Epithelial cell of esophagus (primary cell): ENCODE data around the gene TENM4.

Source experiments
- DNase-seq: peaks from one replicate; pipeline ENCODE4 v3.0.0; 2010; ENCODE audit warnings: low read depth
- H3K4me3 ChIP-seq: 2 replicates; pipeline ENCODE4 v1.5.1; 2011; ENCODE audit warnings: mild to moderate bottlenecking, low read length, control low read depth
- CTCF ChIP-seq: IDR thresholded peaks from 2 replicates; pipeline ENCODE4 v1.5.1; 2011; ENCODE audit warnings: low read depth, mild to moderate bottlenecking, low read length, control low read depth, inconsistent platforms; ENCODE audit not compliant: insufficient read depth; ENCODE audit errors: missing control alignments

TENM4 gene

GRCh38 chr11:78659326-78660270, 781.2 kb downstream of the TENM4 start:
- no peak overlapping the region for H3K4me3 ChIP-seq
- DNase-seq: peak; percentile 87
- no peak for TF ChIP-seq CTCF

GRCh38 chr11:78657968-78658839, 782.6 kb downstream of the TENM4 start:
- DNase-seq: no peak
- H3K4me3 ChIP-seq: no peak overlapping the region

GRCh38 chr11:78657441-78657840, 783.4 kb downstream of the TENM4 start:
- no peak for DNase-seq
- TF ChIP-seq CTCF: no peak

More at GRCh38 chr11:78657968-78658839, 782.6 kb downstream of the TENM4 start:
- no peak for TF ChIP-seq CTCF

GRCh38 chr11:78656984-78657383, 783.8 kb downstream of the TENM4 start:
- DNase-seq: no peak
- no peak for TF ChIP-seq CTCF
- no peak overlapping the region for H3K4me3 ChIP-seq

More at GRCh38 chr11:78657441-78657840, 783.4 kb downstream of the TENM4 start:
- no peak overlapping the region for H3K4me3 ChIP-seq

- no peak for TF ChIP-seq CTCF
- DNase-seq: no peak
Measured at GRCh38 chr11:78656327-78656726, 784.5 kb downstream of the TENM4 start.

GRCh38 chr11:78655561-78655960, 785.3 kb downstream of the TENM4 start:
- no peak for TF ChIP-seq CTCF
- H3K4me3 ChIP-seq: no peak overlapping the region
- no peak for DNase-seq

More at GRCh38 chr11:78656327-78656726, 784.5 kb downstream of the TENM4 start:
- no peak overlapping the region for H3K4me3 ChIP-seq
